CD4-positive, alpha-beta memory T cell (primary cell): ENCODE results near the gene CCM2. TPM values are rescaled to one million over a fixed set of nuclear protein-coding genes. Genes with fewer than 3 reads are reported as not detected.

Source experiments
- CTCF ChIA-PET: fragments of 350-600 bp; sonication (Branson Sonifier 250); formaldehyde crosslinking; loops from one replicate; lab custom pipeline; 2021; ENCODE audit warnings: inconsistent platforms; ENCODE audit not compliant: partially characterized antibody; lab: Charles Lee
- POLR2A ChIA-PET: fragments of 350-600 bp; sonication (Branson Sonifier 250); formaldehyde crosslinking; loops from one replicate; lab custom pipeline; 2021; ENCODE audit not compliant: partially characterized antibody; lab: Charles Lee
- DNase-seq, 5 donors: peaks; one replicate each; pipeline versions ENCODE4 v3.0.0 to v3.0.0-alpha.2; 2020 to 2022; ENCODE audit warnings: mixed read lengths in 1 of 5
- H3K27ac ChIP-seq: one replicate; pipeline ENCODE4 v1.7.0; 2013; ENCODE audit warnings: low read depth, low read length
- H3K27me3 ChIP-seq: 2 replicates; pipeline ENCODE4 v1.7.0; 2013; ENCODE audit warnings: mild to moderate bottlenecking, low read length, moderate library complexity; ENCODE audit not compliant: insufficient read depth
- H3K36me3 ChIP-seq: 2 replicates; pipeline ENCODE4 v1.7.0; 2013; ENCODE audit warnings: mild to moderate bottlenecking, low read length, moderate library complexity; ENCODE audit not compliant: insufficient read depth
- H3K4me1 ChIP-seq: 2 replicates; pipeline ENCODE4 v1.7.0; 2013; ENCODE audit warnings: mild to moderate bottlenecking, low read length, moderate library complexity; ENCODE audit not compliant: insufficient read depth
- H3K4me3 ChIP-seq, 2 donors: one replicate each; pipeline ENCODE4 v1.7.0; 2013; ENCODE audit warnings: low read length in 2 of 2, mild to moderate bottlenecking in 1 of 2
- H3K9me3 ChIP-seq, 2 donors: one replicate each; pipeline ENCODE4 v1.7.0; 2013; ENCODE audit warnings: low read length in 2 of 2, control low read depth in 1 of 2; ENCODE audit not compliant: control insufficient read depth in 1 of 2
- H3K27ac Mint-ChIP-seq, 7 donors: one replicate each; pipeline ENCODE4 v1.8.0; 2020 to 2021; ENCODE audit warnings: mixed read lengths in 7 of 7, mild to moderate bottlenecking in 6 of 7, inconsistent platforms in 3 of 7, moderate library complexity in 3 of 7
- H3K27me3 Mint-ChIP-seq, 2 donors: one replicate each; pipeline ENCODE4 v1.8.0; 2020 to 2021; ENCODE audit warnings: mixed read lengths in 2 of 2
- H3K36me3 Mint-ChIP-seq, 2 donors: one replicate each; pipeline ENCODE4 v1.8.0; 2020 to 2021; ENCODE audit warnings: mixed read lengths in 2 of 2, inconsistent platforms in 1 of 2, mild to moderate bottlenecking in 1 of 2
- H3K4me1 Mint-ChIP-seq, 4 donors: one replicate each; pipeline ENCODE4 v1.8.0; 2020 to 2021; ENCODE audit warnings: mixed read lengths in 4 of 4, mild to moderate bottlenecking in 1 of 4
- H3K4me3 Mint-ChIP-seq, 8 donors: one replicate each; pipeline ENCODE4 v1.8.0; 2020 to 2021; ENCODE audit warnings: mixed read lengths in 8 of 8, mild to moderate bottlenecking in 7 of 8, moderate library complexity in 6 of 8, inconsistent platforms in 3 of 8
- H3K9me3 Mint-ChIP-seq, 8 donors: one replicate each; pipeline ENCODE4 v1.8.0; 2020 to 2021; ENCODE audit warnings: mixed read lengths in 8 of 8, mild to moderate bottlenecking in 5 of 8, inconsistent platforms in 3 of 8, moderate library complexity in 1 of 8
- intact Hi-C: fragments of 100-400 bp; cut with micrococcal nuclease; formaldehyde crosslinking; loops from one replicate; pipeline ENCODE4 v1.15.1; 2023
- polyA plus RNA-seq, 2 donors: library from polyadenylated mRNA; unstranded; fragments of 300-500 nt; fragmentation: Illumina TruSeq; gene quantifications; one replicate each; pipeline ENCODE4 v1.2.3, GENCODE V29; 2021
- total RNA-seq, 2 experiments: library from RNA; stranded (reverse); gene quantifications; one replicate each; pipeline ENCODE4 v1.2.3, GENCODE V29; 2021

The CCM2 gene
- total RNA-seq: 100 to 1,000 TPM; 192 to 200 TPM
- polyA plus RNA-seq: 10 to 100 TPM; 82.1 to 91.9 TPM

DNA sequence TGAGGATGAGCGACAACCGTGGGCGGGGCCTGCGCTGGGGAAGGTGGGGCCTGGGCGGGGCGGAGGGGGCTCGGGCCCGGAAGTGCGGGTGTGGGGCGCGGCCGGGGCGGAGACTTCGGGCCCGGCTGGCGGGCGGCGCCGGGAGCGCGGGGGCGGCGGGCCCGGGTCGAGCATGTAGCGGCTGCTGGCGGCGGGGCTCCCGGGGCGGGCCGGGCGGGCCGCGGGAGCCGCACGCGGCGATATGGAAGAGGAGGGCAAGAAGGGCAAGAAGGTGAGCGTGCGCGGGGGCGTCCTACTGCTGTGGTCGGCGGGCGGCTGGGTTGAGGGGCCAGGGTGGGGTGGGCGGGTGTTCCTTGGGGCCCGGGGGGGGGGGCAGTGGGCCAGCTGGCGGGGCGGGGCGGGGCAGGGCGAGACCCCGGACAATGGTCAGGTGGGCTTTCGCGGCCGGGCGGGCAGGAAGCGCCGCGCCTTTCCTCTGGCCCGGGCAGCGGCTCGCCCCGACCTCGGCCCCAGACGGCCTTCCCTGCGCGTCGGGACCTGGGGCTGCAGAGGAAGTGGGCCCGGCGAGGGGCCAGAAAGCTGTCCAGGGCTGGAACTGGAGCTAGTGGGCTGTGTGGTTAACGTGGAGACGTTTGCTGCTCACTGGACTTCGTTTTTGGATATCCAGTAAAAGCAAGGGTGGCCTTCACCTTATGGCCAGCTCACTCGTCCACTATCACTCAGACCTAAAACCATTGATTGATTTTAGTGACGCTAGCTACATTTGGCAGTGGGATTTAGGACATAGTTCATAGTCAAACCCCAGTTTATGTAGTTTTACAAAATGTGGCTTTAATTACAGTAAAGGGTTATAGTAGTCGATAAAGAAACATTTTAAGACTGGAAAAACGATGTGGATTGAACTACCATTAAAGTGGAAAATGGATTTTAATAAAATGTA lies at the start of gene CCM2:
CCM2 (plus strand) TSS at position 109 of the 940 bp plus-strand sequence; CDS start at position 242, 133 bp downstream.
- intact Hi-C loops: loop anchor here (1.0 kb wide), 2 partner anchors 27 to 152 kb away; partner anchors contain the start of gene H2AZ2
- Histone ChIP-seq H3K27me3 (no peaks in the 10 kb centered on the region), H3K36me3 (no peaks in the 10 kb centered on the region), H3K4me3 (peak within 1 kb of the TSS; percentile 53 to 84), H3K27ac (peak within 1 kb of the TSS; percentile 74), H3K9me3 (no peaks in the 10 kb centered on the region), H3K4me1 (peaks cover 62% of the 10 kb centered on the region)
- ChIA-PET CTCF (interaction anchor here (0.7 to 9.9 kb wide), 17 partner anchors 11 to 147 kb away, joined by 3 to 150 read pairs (median 6); partner anchors contain the start of genes MYO1G and TBRG4), POLR2A (interaction anchor here (0.9 to 20.2 kb wide), 30 partner anchors 8 to 426 kb away, joined by 3 to 479 read pairs (median 5); partner anchors contain the start of genes DDX56, MYO1G, PURB and TBRG4)
- no peaks in the 10 kb centered on the region for H3K27me3 Mint-ChIP-seq
- H3K9me3 Mint-ChIP-seq: peaks cover 0 to 4% (median 0%) of the 10 kb centered on the region in 8 donors
- peak within 1 kb of the TSS; percentile 94 to 99 (median 96) for H3K4me3 Mint-ChIP-seq
- H3K4me1 Mint-ChIP-seq: peaks cover 34 to 59% (median 45%) of the 10 kb centered on the region in 4 donors
- DNase-seq: peak in 1 of 5 donors; percentile 54
- peak within 1 kb of the TSS; percentile 95 to 99 (median 97) for H3K27ac Mint-ChIP-seq
- peaks cover 0 to 18% of the 10 kb centered on the region in 2 donors for H3K36me3 Mint-ChIP-seq

DNA sequence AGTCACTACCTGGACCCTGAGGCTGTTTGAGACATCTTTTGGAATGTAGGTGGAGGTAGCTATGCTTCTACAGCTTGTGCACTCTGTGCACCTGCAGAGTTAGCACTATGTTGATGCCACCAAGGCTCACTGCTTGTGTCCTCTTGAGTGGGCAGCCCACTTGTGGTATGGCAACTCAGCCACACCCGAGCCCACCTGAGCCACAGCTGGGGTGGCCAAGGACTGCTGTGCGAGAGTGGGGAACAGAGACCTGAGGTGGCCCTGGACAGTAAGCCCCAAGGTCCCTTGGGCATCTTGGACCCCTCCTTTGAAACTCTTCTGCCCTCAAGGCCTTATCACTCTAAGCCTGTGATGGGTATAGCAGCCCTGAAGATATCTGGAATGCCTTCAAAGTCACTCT lies 46.8 kb upstream of the CCM2 start:
- Histone ChIP-seq H3K9me3 (no peaks in the 10 kb centered on the region), H3K36me3 (no peaks in the 10 kb centered on the region), H3K4me1 (no peaks in the 10 kb centered on the region), H3K27ac (no peak overlapping the region), H3K4me3 (no peak overlapping the region), H3K27me3 (no peaks in the 10 kb centered on the region)
- H3K4me1 Mint-ChIP-seq: peaks cover 0 to 2% (median 0%) of the 10 kb centered on the region in 4 donors
- intact Hi-C loops: no loop called here
- peaks cover 1 to 5% of the 10 kb centered on the region in 2 donors for H3K27me3 Mint-ChIP-seq
- H3K9me3 Mint-ChIP-seq: no peaks in the 10 kb centered on the region
- no peak overlapping the region for H3K4me3 Mint-ChIP-seq
- no peak overlapping the region for H3K27ac Mint-ChIP-seq
- DNase-seq: no peak
- H3K36me3 Mint-ChIP-seq: no peaks in the 10 kb centered on the region
- ChIA-PET CTCF (no interaction called here), POLR2A (no interaction called here)

DNA sequence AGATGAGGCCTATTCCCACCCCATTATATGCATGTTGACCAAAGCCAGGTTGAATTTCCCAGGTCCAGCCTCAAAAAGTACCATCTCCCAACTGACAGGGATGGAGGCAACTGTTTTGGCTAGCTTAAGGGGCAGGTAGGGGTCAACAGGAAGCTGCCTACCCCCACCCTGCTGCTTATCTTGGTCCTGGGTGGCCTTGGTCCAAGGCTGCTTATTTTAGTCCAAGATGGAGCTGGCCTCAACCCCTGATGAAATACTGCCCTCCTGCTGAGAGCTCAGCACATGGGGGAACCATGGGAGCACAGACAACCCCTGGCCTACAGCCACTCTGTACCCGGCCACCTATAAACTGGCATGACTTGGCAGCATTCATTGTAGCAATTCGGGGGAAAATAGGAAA lies 44.3 kb upstream of the CCM2 start:
- H3K9me3 Mint-ChIP-seq: no peaks in the 10 kb centered on the region
- DNase-seq: no peak
- ChIA-PET POLR2A (interaction anchor here (0.5 to 1.4 kb wide), 3 partner anchors 8 to 73 kb away, joined by 3 read pairs; no protein-coding TSS in a partner anchor), CTCF (interaction anchor here (2.7 kb wide), 1 partner anchor 18 kb away, joined by 8 read pairs; no protein-coding TSS in a partner anchor)
- H3K9me3 ChIP-seq: no peaks in the 10 kb centered on the region
- H3K36me3 Mint-ChIP-seq: peaks cover 0 to 11% of the 10 kb centered on the region in 2 donors
- H3K4me3 ChIP-seq: no peak overlapping the region
- no peaks in the 10 kb centered on the region for H3K36me3 ChIP-seq
- no peaks in the 10 kb centered on the region for H3K27me3 ChIP-seq
- H3K27ac ChIP-seq: no peak overlapping the region
- peak overlapping the region in 1 of 7 donors; percentile 29 for H3K27ac Mint-ChIP-seq
- H3K4me3 Mint-ChIP-seq: no peak overlapping the region
- peaks cover 13 to 21% (median 16%) of the 10 kb centered on the region in 4 donors for H3K4me1 Mint-ChIP-seq
- intact Hi-C loops: no loop called here
- H3K27me3 Mint-ChIP-seq: no peaks in the 10 kb centered on the region
- peaks cover 19% of the 10 kb centered on the region for H3K4me1 ChIP-seq

DNA sequence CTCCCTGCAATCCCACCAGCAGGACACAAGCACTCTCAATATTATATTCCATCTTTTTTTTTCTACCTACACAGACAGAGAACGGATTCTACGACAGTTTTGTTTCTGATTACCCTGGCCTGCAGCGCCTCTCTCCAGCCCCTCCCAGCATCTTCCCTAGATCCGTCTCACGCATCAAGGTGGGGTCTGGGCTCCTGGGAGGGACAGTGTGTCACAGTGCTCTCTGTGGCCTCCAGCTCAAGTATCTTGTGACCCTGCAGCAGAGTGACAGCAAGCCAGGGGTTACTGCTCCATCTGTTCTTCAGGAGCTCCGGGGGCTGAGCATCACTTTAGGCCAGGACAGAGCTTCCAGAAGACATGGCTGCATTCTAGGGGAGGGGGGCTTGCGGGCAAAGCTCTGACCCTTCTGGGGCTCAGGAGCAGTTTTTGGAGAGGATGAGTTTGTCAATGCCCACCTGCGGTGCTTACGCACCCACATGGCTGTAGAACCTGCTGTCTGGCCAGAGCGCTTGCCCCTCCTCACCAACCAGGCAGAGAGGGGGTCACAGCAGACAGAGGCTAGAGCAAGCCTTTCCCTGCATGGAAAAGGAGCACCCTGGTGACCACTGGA lies 43.7 kb upstream of the CCM2 start:
- Mint-ChIP-seq H3K27me3 (no peaks in the 10 kb centered on the region), H3K9me3 (no peaks in the 10 kb centered on the region), H3K36me3 (peaks cover 0 to 11% of the 10 kb centered on the region in 2 donors), H3K27ac (peak overlapping the region in 2 of 7 donors; percentile 24 to 53), H3K4me3 (no peak overlapping the region), H3K4me1 (peaks cover 13 to 21% (median 16%) of the 10 kb centered on the region in 4 donors)
- H3K4me3 ChIP-seq: no peak overlapping the region
- intact Hi-C loops: no loop called here
- no peak overlapping the region for H3K27ac ChIP-seq
- ChIA-PET POLR2A (interaction anchor here (1.3 kb wide), 1 partner anchor 72 kb away, joined by 3 read pairs; no protein-coding TSS in a partner anchor), CTCF (interaction anchor here (2.7 kb wide), 1 partner anchor 18 kb away, joined by 8 read pairs; no protein-coding TSS in a partner anchor)
- H3K27me3 ChIP-seq: no peaks in the 10 kb centered on the region
- peaks cover 19% of the 10 kb centered on the region for H3K4me1 ChIP-seq
- no peak for DNase-seq
- H3K9me3 ChIP-seq: no peaks in the 10 kb centered on the region
- H3K36me3 ChIP-seq: no peaks in the 10 kb centered on the region

DNA sequence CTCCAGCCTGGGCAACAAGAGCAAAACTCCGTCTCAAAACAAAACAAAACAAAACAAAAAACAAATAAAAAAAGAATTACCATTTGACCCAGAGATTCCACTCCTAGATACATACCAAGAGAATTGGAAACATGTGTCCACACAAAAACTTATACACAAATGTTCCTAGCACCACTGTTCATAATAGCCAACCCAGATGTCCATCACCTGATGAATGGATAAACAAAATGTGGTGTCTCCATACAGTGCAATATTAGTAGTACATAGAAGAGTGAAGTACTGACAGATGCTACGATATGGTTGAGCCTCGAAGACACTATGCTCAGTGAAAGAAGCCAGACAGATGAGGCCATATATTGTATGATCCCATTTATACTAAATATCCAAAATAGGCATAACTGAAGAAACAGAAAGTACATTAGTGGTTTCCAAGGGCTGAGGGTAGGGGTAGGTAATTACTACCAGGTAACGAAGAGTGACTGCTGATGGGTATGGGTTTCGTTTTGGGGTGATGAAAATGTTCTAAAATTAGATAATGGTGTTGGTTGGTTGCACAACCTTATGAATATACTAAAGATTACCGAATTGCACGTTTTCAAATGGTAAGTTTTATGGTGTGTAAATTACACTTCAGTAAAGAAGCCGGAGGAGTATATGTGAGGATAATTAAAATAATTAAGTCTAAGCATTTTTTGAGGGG lies 41.2 kb upstream of the CCM2 start:
- no peaks in the 10 kb centered on the region for H3K36me3 ChIP-seq
- Mint-ChIP-seq H3K4me3 (peak overlapping the region in 1 of 8 donors; percentile 4), H3K9me3 (no peaks in the 10 kb centered on the region), H3K27ac (peak overlapping the region in 6 of 7 donors; percentile 85 to 99 (median 92)), H3K36me3 (peaks cover 7 to 17% of the 10 kb centered on the region in 2 donors), H3K27me3 (no peaks in the 10 kb centered on the region), H3K4me1 (peaks cover 13 to 21% (median 16%) of the 10 kb centered on the region in 4 donors)
- intact Hi-C loops: no loop called here
- CTCF ChIA-PET: no interaction called here
- DNase-seq: no peak
- peak overlapping the region; percentile 75 for H3K27ac ChIP-seq
- no peak overlapping the region for H3K4me3 ChIP-seq
- POLR2A ChIA-PET: interaction anchor here (1.3 to 3.7 kb wide), 3 partner anchors 14 to 42 kb away, joined by 3 to 23 read pairs (median 12); partner anchors contain the start of gene MYO1G
- no peaks in the 10 kb centered on the region for H3K9me3 ChIP-seq
- H3K4me1 ChIP-seq: peaks cover 19% of the 10 kb centered on the region
- H3K27me3 ChIP-seq: no peaks in the 10 kb centered on the region

DNA sequence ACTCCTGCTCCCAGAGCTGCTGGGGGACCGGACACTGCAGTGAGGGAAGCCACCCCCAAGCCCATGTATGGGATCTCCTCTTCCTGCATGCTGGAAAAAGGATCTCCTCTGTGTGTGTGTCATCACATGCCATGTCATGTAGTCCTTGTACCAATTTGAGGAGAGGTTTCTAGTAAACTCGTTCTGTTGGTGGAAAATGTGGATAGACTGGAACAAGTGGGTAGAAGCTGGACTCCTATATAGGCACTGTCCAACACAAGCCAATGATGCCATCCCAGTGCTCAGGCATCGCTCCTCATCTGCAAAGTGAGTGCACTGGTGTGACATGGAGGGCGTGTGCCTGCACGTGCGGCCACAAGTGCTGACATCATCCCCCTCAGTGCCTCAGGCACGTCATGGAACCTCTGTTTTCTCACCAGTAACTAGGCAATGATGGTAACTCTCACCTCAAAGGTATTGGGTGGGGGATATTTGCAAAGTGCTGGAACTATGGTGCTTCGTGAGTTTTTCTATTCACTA lies 40.5 kb upstream of the CCM2 start:
- Histone ChIP-seq H3K36me3 (peaks cover 4% of the 10 kb centered on the region), H3K4me3 (no peak overlapping the region), H3K4me1 (peaks cover 19% of the 10 kb centered on the region), H3K27me3 (no peaks in the 10 kb centered on the region), H3K27ac (peak overlapping the region; percentile 75), H3K9me3 (no peaks in the 10 kb centered on the region)
- intact Hi-C loops: no loop called here
- H3K27me3 Mint-ChIP-seq: no peaks in the 10 kb centered on the region
- peak overlapping the region in 1 of 8 donors; percentile 60 for H3K4me3 Mint-ChIP-seq
- H3K36me3 Mint-ChIP-seq: peaks cover 7 to 20% of the 10 kb centered on the region in 2 donors
- peak in 4 of 5 donors; percentile 63 to 92 (median 71) for DNase-seq
- no peaks in the 10 kb centered on the region for H3K9me3 Mint-ChIP-seq
- peak overlapping the region; percentile 91 to 99 (median 94) for H3K27ac Mint-ChIP-seq
- ChIA-PET CTCF (interaction anchor here (1.7 kb wide), 1 partner anchor 15 kb away, joined by 3 read pairs; no protein-coding TSS in a partner anchor), POLR2A (interaction anchor here (1.3 to 3.7 kb wide), 5 partner anchors 14 to 152 kb away, joined by 3 to 23 read pairs (median 11); partner anchors contain the start of genes MYO1G and TBRG4)
- peaks cover 13 to 21% (median 16%) of the 10 kb centered on the region in 4 donors for H3K4me1 Mint-ChIP-seq
